Jurkat, Clone E6-1 (cell line): ENCODE results near the gene KIAA1217.

Experiments
- DNase-seq: peaks from one replicate; pipeline ENCODE4 v3.0.0-alpha.2; 2011; ENCODE audit warnings: low read depth, low spot score
- H3K4me3 ChIP-seq: 2 replicates; pipeline ENCODE4 v1.5.1; 2011; ENCODE audit warnings: mild to moderate bottlenecking, low read length, control low read depth, moderate library complexity

Gene KIAA1217

DNA sequence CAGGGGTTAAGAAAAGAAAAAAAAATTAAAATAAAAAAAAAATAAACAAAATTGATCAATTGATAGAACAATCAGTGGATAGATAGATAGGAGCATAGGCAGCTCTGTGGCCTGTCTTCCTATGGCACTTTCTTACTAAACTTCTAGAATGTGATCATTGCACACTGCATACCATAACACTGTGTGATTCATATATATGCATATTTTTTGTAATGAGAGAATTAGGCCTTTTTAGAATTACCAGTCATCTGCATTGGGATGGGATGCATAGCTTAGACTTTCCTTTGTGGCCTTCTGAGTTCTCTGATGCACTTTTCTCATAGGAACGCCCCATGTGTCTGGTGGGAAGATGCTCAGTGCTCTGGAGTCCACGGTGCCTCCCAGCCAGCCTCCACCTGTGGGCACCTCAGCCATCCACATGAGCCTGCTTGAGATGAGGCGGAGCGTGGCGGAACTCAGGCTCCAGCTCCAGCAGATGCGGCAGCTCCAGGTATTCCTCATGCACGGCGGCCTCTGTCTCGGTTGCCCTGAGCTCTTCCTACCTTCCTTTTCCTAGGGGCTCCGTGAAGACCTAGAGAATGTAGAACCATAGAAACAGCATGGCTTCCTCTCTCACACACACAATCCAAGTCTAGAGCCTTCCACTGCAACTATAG lies 292.2 kb downstream of the KIAA1217 start:
- DNase-seq = no peak
- H3K4me3 ChIP-seq = no peak overlapping the region

DNA sequence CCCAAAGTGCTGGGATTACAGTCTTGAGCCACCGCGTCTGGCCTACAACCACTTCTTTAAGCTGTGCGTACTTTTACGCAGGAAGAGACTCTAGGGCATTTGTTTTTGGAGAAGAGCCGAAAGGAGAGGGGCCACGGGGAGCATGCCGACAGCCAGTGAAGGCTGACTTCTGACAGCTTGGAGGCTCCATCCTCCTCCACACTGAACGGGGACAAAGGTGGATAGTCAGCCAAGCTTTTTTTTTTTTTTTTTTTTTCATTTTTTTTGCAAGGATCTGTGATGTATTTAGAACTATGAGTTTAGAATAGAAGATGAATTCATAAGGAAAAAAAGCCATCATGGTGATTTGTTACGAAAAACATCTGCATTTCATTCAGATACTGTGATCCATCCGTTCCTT lies 293.1 kb downstream of the KIAA1217 start:
- DNase-seq = no peak
- H3K4me3 ChIP-seq = no peak overlapping the region

DNA sequence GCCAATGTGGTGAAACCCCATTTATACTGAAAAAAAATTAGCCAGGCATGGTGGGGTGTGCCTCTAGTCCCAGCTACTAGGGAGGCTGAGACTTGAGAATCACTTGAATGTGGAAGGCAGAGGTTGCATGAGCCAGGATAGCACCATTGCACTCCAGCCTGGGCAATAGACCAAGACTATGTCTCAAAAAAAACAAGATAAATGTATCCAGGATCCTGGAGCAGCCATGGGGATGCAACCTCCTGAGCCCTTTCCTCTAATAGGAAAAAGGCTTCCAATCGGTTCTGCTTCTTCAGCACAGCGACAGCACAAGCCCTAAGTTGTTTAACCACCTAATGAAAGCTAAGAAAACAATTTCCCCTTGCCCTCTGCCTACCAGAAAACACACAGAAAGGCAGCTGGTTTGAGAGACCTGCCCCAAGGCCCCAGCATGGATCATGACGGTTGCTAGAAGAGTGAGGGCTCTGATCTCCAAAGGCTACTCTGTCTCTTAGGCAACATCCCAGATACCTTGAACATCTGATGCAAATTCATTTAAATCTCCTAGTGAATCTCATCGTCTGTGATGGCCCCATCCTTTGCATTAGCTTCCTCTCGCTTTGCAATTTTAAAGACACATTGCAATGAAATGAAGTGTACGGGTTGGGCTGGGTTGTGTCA lies 294.0 kb downstream of the KIAA1217 start:
- H3K4me3 ChIP-seq = no peak overlapping the region
- DNase-seq = no peak

DNA sequence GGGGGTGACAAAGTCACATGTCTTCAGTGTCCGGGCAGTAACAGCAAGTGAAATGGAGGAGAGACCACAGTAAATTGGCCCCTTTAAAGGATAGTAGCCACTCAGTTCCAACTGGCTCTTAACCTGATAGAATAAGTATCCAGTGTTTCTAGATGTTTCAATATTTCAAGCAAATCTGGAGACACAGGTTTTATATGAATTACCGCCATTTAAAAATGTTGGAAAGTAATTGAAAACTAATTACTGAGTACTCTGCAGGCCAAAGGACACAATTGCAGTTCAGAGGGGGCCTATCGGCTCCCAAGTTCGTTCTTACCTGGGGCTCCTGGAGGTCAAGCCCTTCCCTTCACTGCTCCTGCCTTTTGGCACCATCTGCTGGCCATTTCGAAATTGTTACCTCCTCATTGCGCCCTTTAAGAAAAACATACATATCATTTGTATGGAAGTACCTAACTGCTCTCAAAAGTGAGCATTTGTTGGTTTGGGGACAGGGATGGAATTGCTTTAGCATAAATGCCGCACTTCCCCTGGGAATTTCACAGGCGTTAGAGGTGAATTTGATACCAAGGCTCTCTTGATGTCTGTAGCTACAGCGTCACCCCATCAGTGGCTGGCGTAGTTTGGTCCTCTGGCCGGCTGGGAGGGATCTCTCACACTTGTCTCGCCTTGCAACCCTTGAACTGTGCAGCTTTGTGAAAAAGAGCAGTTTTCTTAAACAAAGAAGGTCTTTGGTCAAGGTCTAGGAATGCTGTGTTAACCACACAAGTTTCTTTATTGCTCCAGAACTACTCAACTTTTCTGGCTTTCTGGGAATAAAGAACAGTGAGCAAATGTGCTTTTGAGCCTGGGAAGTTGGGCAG lies 294.8 kb downstream of the KIAA1217 start:
- H3K4me3 ChIP-seq = no peak overlapping the region
- peak; percentile 60 for DNase-seq

DNA sequence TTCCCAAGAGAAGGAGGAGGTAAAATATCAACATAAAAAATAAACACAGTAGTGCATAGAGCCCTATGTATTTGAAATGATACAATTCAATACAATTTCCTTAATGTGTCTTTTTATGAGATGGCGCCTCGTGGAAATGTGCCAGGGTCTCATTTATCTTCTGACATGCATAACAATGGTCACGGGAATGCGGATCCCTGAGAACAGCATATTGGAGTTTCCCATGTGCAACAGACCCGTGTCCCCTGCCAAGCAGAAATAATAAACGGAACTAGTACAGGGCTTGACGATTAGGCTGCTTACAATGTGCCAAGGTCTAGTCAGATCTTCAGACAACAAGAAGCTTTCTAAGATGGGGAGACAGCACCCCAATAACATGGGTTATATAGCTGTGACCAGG lies 296.8 kb downstream of the KIAA1217 start:
- DNase-seq = no peak

DNA sequence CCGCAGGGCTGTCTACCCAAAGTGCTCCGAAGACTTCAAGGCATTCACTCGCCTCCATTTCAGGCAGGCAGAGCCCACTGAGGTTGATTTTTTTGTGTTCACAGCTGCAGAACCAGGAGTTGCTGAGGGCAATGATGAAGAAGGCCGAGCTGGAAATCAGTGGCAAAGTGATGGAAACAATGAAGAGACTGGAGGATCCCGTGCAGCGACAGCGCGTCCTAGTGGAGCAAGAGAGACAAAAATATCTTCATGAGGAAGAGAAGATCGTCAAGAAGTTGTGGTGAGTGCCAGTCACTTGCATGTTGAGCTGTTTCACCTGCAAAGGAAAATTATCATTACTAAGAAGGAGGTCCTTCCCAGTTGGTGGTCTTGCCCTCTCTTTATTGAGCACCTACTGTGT lies 304.2 kb downstream of the KIAA1217 start:
- DNase-seq = no peak
- no peak overlapping the region for H3K4me3 ChIP-seq

More for the DNA sequence above, 296.8 kb downstream of the KIAA1217 start:
- H3K4me3 ChIP-seq = no peak overlapping the region

DNA sequence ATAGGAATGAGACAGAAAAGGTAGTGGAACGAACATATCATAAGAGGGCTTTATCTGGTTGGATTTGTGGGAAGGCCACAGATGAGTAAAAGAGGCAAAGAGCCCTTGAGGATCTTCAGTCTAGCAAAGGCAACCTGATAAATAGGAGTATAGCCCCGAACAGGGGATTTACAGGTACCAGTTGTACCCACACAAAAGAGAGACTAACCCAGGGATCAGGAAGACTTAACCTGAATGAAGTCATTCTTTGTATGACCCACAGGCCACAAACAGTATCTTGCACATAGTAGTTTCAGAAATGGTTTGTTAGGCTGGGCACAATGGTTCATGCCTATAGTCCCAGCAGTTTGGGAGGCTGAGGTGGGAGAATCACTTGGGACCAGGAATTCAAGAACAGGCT lies 306.5 kb downstream of the KIAA1217 start:
- DNase-seq = no peak

DNA sequence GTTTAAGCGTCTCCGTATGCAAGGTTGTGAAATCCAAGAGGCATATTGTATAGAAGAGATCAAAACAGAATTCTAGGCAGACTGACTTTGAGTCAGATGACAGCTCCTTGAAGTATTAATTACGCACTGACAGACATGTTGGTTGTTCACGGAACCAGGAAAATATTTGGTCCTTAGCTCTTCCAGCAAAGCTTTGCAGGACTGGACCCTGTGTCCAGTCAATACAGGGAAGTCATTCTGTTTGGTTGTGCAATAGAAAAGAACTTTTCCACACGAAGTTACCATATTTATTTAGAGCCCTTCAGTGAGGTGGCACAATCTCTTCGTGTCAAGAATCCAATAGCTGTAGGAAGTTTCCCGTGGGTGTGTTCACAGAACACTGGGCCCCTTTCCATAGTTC lies 309.5 kb downstream of the KIAA1217 start:
- no peak overlapping the region for H3K4me3 ChIP-seq
- DNase-seq = no peak

More for the DNA sequence above, 306.5 kb downstream of the KIAA1217 start:
- H3K4me3 ChIP-seq = no peak overlapping the region

DNA sequence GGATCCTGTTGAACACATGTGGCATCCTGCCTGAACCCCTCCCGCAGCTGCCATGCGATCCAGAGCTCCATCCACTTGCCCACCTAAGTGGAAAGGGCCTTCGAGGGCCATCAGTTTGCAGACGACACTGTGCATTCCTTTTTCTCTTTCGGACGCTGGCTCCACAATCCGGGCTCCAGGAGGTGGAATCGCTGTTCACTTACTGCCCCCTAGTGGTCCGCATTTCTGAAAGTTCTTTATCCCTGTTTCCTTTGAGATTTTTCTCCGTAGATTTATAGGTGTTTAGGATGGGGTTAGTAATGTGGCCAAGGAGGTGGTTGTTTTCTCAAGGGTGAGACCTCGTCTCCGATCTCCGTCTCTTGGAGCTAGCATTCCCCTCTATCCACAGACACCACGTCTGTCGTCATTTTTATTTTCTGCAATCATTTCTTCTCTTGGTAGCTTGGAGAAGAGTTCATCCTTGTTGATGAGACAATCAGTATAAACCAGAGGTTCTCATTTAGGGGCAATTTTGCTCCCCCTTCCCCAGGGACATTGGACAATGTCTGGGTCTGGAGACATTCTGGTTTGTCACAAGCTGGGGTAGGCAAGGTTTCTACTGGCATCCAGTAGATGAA lies 310.2 kb downstream of the KIAA1217 start:
- no peak overlapping the region; the same call in 1 of the 2 replicates for H3K4me3 ChIP-seq
- DNase-seq = peak; percentile 40

DNA sequence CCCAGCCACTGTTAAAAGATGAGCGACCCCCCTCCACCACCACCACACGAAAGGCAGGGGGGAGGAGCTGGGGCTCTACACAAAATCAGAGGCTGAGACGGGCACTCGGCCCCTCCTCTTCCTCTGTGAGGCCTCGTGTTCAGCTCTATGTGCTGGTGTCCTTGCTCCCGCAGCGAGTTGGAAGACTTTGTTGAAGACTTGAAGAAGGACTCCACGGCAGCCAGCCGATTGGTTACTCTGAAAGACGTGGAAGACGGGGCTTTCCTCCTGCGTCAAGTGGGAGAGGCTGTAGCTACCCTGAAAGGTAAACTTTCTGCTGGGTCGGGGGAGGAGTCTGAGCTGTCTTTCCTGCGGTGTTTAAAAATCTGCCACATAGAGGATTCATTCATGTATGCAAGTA lies 311.0 kb downstream of the KIAA1217 start:
- peak; percentile 32 for DNase-seq

DNA sequence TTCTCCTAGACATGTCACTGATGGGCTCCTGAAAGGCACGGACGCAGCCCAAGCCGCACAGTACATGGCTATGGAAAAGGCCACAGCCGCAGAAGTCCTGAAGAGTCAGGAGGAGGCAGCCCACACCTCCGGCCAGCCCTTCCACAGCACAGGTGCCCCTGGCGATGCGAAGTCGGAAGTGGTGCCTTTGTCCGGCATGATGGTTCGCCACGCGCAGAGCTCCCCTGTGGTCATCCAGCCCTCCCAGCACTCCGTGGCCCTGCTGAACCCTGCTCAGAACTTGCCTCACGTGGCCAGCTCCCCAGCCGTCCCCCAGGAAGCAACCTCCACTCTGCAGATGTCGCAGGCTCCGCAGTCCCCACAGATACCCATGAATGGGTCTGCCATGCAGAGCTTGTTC lies 315.4 kb downstream of the KIAA1217 start:
- no peak overlapping the region for H3K4me3 ChIP-seq
- DNase-seq = no peak

More for the DNA sequence above, 311.0 kb downstream of the KIAA1217 start:
- H3K4me3 ChIP-seq = peak overlapping the region; percentile 36

DNA sequence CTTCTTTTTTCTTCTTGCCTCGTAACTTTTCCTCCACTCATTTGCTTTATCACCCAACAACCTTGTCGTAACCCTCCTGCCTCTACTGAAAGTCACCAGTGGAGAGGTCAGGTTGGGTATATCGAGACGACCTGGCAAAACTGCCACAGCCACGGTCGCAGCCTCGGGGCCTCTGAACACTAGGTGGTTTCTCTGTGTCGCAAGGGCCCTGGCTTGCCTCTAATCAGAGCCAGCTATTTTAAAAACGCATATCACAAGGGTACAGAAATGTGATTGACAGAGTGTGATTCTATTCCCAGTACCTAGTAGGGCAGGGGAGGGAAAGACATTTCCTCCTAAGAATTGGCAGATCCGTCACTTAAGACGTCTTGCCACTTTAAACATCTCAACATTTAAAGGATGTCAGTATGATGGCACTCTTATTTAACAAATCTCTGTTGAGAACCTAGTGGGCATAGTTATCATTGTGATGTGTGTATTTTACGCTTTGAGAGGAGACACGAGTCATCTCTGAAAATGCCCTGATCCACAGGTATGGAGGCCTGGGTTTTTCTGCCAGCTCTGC lies 317.2 kb downstream of the KIAA1217 start:
- no peak overlapping the region for H3K4me3 ChIP-seq
- no peak for DNase-seq

DNA sequence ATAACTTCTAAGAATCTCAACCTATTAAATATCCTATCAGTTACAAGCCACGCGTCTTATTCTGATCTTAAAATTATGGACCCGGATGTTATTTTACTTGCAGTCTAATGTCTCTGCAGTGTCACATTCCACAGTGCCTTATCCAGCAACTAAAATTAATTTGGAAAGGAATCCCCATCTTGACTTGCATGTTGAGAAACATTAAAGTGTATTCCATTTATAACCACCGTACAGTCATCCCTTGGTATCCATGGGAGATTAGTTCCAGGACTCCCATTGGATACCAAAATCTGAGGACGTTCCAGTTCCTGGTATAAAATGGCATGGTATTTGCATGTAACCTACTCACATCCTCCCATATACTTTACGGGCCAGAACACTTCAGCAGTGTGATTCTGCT lies 320.0 kb downstream of the KIAA1217 start:
- no peak overlapping the region for H3K4me3 ChIP-seq
- DNase-seq = no peak

DNA sequence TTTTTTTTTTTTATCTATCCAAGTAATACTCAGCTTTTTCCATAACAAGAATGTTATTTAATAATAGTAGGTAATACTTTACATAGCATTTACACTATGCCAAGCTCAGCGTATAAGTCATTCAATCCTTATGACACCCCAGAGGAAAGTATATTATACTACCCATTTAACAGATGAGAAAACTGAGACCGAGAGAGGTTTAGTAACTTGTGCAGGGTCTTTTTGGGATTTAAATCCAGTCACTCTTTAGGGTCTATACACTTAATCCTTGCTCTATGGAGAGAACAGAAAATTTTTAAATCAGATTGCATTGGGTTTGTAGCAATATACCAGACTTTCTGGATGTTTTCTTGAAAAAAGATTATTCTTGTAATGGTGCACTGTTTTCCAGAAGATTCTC lies 322.5 kb downstream of the KIAA1217 start:
- H3K4me3 ChIP-seq = no peak overlapping the region
- no peak for DNase-seq

DNA sequence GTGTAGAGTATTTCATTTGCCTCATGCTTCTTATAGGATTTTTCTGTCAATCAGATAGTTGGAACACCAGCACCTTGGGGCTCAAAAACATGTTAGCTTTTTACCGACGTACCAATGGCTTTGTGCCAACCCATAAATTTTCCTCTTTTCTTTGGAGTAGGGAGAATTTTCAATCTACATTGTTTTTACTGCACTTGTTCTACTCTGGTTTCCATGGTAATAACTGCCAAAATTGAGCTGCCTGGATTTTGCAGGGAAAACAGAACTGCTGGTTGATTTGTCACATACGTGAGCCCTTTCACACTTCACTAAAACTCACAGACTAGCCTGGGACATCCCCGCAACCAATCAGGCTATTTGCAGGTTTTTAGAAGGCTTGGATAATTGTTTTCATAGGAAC lies 325.0 kb downstream of the KIAA1217 start:
- DNase-seq = no peak
- no peak overlapping the region for H3K4me3 ChIP-seq

DNA sequence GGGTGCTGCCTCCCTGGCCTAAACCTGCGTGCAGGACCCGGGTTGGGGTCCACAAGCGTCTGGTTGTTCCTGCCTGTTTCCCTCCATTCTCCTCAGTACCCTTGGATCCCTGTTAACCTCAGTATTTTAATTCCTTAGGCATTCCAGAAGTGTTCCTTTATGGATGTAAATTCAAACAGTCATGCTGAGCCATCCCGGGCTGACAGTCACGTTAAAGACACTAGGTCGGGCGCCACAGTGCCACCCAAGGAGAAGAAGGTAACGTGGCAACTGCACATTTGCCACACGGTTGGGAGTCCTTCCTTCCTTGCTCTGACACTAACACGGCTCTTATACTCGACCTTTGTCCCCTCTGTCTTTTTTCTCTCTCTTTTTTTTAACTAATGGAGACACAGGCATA lies 327.7 kb downstream of the KIAA1217 start:
- H3K4me3 ChIP-seq = no peak overlapping the region
- DNase-seq = no peak

DNA sequence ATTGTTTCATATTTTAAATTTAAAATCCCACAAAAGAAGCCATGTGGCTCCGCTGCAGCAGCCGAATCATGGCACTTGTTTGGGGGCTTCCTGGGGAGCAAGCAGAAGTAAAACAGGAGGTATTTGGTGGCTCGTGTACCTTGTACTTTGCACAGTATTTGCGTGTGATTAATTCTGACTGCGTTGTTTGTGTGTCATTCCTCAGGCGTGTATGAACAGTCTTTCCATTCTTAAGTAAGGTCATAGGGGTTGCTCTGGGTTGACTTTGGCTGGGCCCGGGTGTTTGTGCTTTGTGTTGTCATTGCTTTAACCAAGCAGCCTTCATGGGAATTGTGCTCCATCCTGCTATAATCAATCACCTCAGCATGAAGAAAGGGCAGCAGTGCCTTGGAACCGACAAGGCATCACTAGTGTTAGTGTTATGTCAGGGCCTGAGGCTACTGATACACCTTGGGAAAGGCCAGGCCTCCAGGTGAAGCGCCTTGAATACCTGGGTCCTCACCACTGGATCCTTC lies 332.4 kb downstream of the KIAA1217 start:
- DNase-seq = no peak
- H3K4me3 ChIP-seq = no peak overlapping the region

DNA sequence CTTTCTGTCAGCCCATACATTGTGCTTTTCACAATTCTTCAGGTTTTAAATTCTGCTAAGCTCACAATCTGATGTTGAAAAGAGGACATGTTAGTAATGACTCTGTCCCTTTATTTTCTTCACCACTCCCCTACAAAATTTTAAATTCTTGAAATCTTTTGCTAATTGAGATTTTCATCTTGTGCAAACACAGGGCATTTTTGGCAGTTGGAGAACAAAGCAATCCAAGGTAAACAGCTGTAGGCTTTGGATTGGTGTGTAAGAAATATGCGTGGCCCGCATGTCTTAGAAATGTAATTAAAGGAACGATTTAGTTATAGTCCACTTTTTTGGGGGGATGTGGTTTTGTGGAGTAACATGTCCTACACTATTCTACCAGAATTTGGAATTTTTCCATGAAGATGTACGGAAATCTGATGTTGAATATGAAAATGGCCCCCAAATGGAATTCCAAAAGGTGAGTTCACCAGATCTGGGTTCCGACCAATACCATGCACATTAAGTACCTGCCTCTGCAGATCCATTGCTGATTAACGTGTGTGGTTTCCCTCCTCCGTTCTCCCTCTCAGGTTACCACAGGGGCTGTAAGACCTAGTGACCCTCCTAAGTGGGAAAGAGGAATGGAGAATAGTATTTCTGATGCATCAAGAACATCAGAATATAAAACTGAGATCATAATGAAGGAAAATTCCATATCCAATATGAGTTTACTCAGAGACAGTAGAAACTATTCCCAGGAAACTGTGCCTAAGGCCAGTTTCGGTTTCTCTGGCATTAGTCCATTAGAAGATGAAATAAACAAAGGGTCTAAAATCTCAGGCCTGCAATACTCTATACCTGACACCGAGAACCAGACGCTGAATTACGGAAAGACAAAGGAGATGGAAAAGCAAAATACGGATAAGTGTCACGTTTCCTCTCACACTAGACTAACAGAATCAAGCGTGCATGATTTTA lies 333.7 kb downstream of the KIAA1217 start:
- no peak for DNase-seq
- H3K4me3 ChIP-seq = no peak overlapping the region
